K562 (cell line): ENCODE results near the gene LY6G6F. TPM values are rescaled to one million over a fixed set of nuclear protein-coding genes. Genes with fewer than 3 reads are reported as not detected.

Experiments
- C11orf30 ChIP-seq: fragments of 450-650 bp; IDR thresholded peaks from 2 replicates; pipeline ENCODE4 v1.6.1; 2016; ENCODE audit warnings: low read depth, mild to moderate bottlenecking
- CSDE1 ChIP-seq, 2 experiments: fragments of 450-650 bp; IDR thresholded peaks; 2 replicates each; pipeline ENCODE4 v1.6.1; 2016; ENCODE audit warnings: mild to moderate bottlenecking in 1 of 2
- GABPA ChIP-seq: fragments of 200-800 bp; sonication (Bioruptor generic); conservative IDR thresholded peaks from 2 replicates; pipeline ENCODE4 v1.6.1; 2016; ENCODE audit warnings: low read depth, missing genetic modification characterization, missing compliant biosample characterization
- GTF2F1 ChIP-seq: IDR thresholded peaks from 2 replicates; pipeline ENCODE4 v1.6.1; 2011; ENCODE audit warnings: low read depth, low read length, improper control_type of control experiment
- HNRNPLL ChIP-seq: fragments of 200-400 bp; formaldehyde crosslinking; IDR thresholded peaks from 2 replicates; pipeline ENCODE4 v1.6.1; 2017; ENCODE audit warnings: low read length, low read depth, mild to moderate bottlenecking; ENCODE audit not compliant: poor library complexity, severe bottlenecking
- MEF2A ChIP-seq: IDR thresholded peaks from 2 replicates; pipeline ENCODE4 v1.6.1; 2011; ENCODE audit warnings: low read depth, mild to moderate bottlenecking, low read length, moderate library complexity; ENCODE audit not compliant: control insufficient read depth
- MTA2 ChIP-seq: fragments of 450-650 bp; IDR thresholded peaks from 2 replicates; pipeline ENCODE4 v1.6.1; 2016; ENCODE audit warnings: low read depth
- MYC ChIP-seq, 2 experiments: fragments of 250-450 bp in 1 of 2; sonication (Bioruptor Pico) in 1 of 2; IDR thresholded peaks; 2 replicates each; pipeline versions ENCODE4 v1.5.1 to v1.6.1; 2012 to 2021; ENCODE audit warnings: low read depth in 2 of 2, borderline replicate concordance in 1 of 2, improper control_type of control experiment in 1 of 2, low read length in 1 of 2, mild to moderate bottlenecking in 1 of 2, moderate library complexity in 1 of 2
- NFIC ChIP-seq: fragments of 450-650 bp; IDR thresholded peaks from 2 replicates; pipeline ENCODE4 v1.6.1; 2017; ENCODE audit warnings: mild to moderate bottlenecking, inconsistent platforms
- RBM39 ChIP-seq: fragments of 200-400 bp; formaldehyde crosslinking; optimal IDR thresholded peaks from 2 replicates; pipeline ENCODE3; 2018; ENCODE audit warnings: low read depth, low read length
- RFX5 ChIP-seq: IDR thresholded peaks from 2 replicates; pipeline ENCODE4 v1.6.1; 2011; ENCODE audit warnings: low read depth, mild to moderate bottlenecking, improper control_type of control experiment, low read length
- SMAD4 ChIP-seq: fragments of 250-450 bp; sonication (Bioruptor Pico); conservative IDR thresholded peaks from 2 replicates; pipeline ENCODE4 v1.8.0; 2021; ENCODE audit warnings: inconsistent platforms, mild to moderate bottlenecking, moderate library complexity
- SRSF9 ChIP-seq: fragments of 200-400 bp; formaldehyde crosslinking; IDR thresholded peaks from 2 replicates; pipeline ENCODE4 v1.6.1; 2017; ENCODE audit warnings: low read depth, low read length, borderline replicate concordance
- STAT5B ChIP-seq: fragments of 250-450 bp; sonication (Bioruptor Pico); IDR thresholded peaks from 2 replicates; pipeline ENCODE4 v1.8.0; 2021; ENCODE audit warnings: mild to moderate bottlenecking, inconsistent platforms
- TAF7 ChIP-seq: fragments of 450-650 bp; IDR thresholded peaks from 2 replicates; pipeline ENCODE4 v1.6.1; 2016; ENCODE audit warnings: missing genetic modification characterization, missing compliant biosample characterization
- TSC22D4 ChIP-seq: fragments of 450-650 bp; IDR thresholded peaks from 2 replicates; pipeline ENCODE4 v1.6.1; 2016; ENCODE audit warnings: missing genetic modification characterization, missing biosample characterization, control low read depth
- ZBTB9 ChIP-seq: fragments of 450-650 bp; formaldehyde crosslinking; IDR thresholded peaks from 2 replicates; pipeline ENCODE4 v1.4.0; 2020; ENCODE audit warnings: mild to moderate bottlenecking, moderate library complexity
- ZNF175 ChIP-seq: fragments of 200-800 bp; sonication (Bioruptor generic); IDR thresholded peaks from 2 replicates; pipeline ENCODE4 v1.6.1; 2016; ENCODE audit warnings: low read depth, mild to moderate bottlenecking, missing genetic modification characterization, missing compliant biosample characterization
- ZNF551 ChIP-seq: fragments of 250-450 bp; sonication (Bioruptor Pico); IDR thresholded peaks from 2 replicates; pipeline ENCODE4 v1.5.0; 2021; ENCODE audit warnings: mild to moderate bottlenecking, moderate library complexity
- ZNF561 ChIP-seq: fragments of 450-650 bp; formaldehyde crosslinking; conservative IDR thresholded peaks from 2 replicates; pipeline ENCODE4 v1.4.0; 2020; ENCODE audit warnings: mild to moderate bottlenecking, moderate library complexity
- polyA plus RNA-seq, 8 experiments: library from polyadenylated mRNA; depleted of rRNA in 4 of 8; stranded (reverse) in 5 of 8; unstranded in 3 of 8; fragments of >200 nt; fragmentation: Nextera tagmentation in 2 of 8; fragmentation: Illumina TruSeq in 1 of 8; extraction: Ambion mirVana in 2 of 8; extraction: Trizol in 1 of 8; gene quantifications; 2 replicates each; pipeline versions ENCODE4 v1.2.1 to v1.2.3, GENCODE V29; 2011 to 2014; ENCODE audit warnings: inconsistent platforms in 1 of 8, missing spikeins in 1 of 8
- total RNA-seq, 7 experiments: library from RNA; depleted of rRNA in 6 of 7; stranded (reverse); fragments of >200 nt in 6 of 7; fragmentation: Illumina TruSeq in 2 of 7; extraction: Trizol in 2 of 7; gene quantifications; 2 replicates each; pipeline versions ENCODE4 v1.2.1 to v1.2.3, GENCODE V29; 2011 to 2021; ENCODE audit warnings: low replicate concordance in 1 of 7
- TF ChIP-seq, protein P1 (sequence below), 2 experiments: IDR thresholded peaks; 2 replicates each; pipeline ENCODE4 v1.6.1; 2011; ENCODE audit warnings: borderline replicate concordance in 1 of 2, control low read depth in 1 of 2, low read depth in 1 of 2, low read length in 1 of 2, mild to moderate bottlenecking in 1 of 2, mixed read lengths in 1 of 2, moderate library complexity in 1 of 2; ENCODE audit not compliant: insufficient read depth in 1 of 2, insufficient read length in 1 of 2, poor library complexity in 1 of 2, severe bottlenecking in 1 of 2; ENCODE audit errors: extremely low read depth in 1 of 2
- TF ChIP-seq, protein P2 (sequence below): fragments of 450-650 bp; formaldehyde crosslinking; IDR thresholded peaks from 2 replicates; pipeline ENCODE4 v1.4.0; 2022; ENCODE audit warnings: missing genetic modification characterization

The LY6G6F gene
- total and polyA plus RNA-seq, 9 of the 15 experiments (the other 6 are each of a cell fraction or from before 2014, with no cell fraction given): 0.14 to 0.50 (median 0.28) TPM; not detected in 2

GRCh38 chr6:31725502-31726350, 19.1 kb downstream of the LY6G6F start (continued):
- peak; percentile 85 for TF ChIP-seq MYC (IDR thresholded peaks at IDR 0.05; ENCODE audit: low read depth, low read length)
- TF ChIP-seq MYC (CRISPR knock-in tag; IDR thresholded peaks at IDR 0.05; ENCODE audit: borderline replicate concordance, low read depth): peak; percentile 72
- TF ChIP-seq TAF7: no peak
- TF ChIP-seq C11orf30: no peak
- TF ChIP-seq NFIC: no peak
- TF ChIP-seq ZNF551 (CRISPR knock-in tag): no peak
- TF ChIP-seq SRSF9: no peak
- no peak for TF ChIP-seq CSDE1 (IDR thresholded peaks at IDR 0.05)
- TF ChIP-seq SMAD4 (CRISPR knock-in tag): peak; percentile 85
- TF ChIP-seq, protein P1, sequence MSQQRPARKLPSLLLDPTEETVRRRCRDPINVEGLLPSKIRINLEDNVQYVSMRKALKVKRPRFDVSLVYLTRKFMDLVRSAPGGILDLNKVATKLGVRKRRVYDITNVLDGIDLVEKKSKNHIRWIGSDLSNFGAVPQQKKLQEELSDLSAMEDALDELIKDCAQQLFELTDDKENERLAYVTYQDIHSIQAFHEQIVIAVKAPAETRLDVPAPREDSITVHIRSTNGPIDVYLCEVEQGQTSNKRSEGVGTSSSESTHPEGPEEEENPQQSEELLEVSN (IDR thresholded peaks at IDR 0.05; ENCODE audit: borderline replicate concordance in 1 of 2, extremely low read depth in 1 of 2, insufficient read depth in 1 of 2, insufficient read length in 1 of 2, low read depth in 1 of 2, low read length in 1 of 2, poor library complexity in 1 of 2, severe bottlenecking in 1 of 2): no peak
- TF ChIP-seq ZBTB9 (CRISPR knock-in tag): peak; percentile 88
- TF ChIP-seq RBM39: peak; percentile 80
- no peak for TF ChIP-seq RFX5
- TF ChIP-seq STAT5B (CRISPR knock-in tag): no peak
- TF ChIP-seq TSC22D4: no peak
- TF ChIP-seq ZNF175 (CRISPR knock-in tag): peak; percentile 97
- no peak for TF ChIP-seq GTF2F1
- no peak for TF ChIP-seq GABPA
- TF ChIP-seq ZNF561 (CRISPR knock-in tag): no peak
- no peak for TF ChIP-seq MEF2A
- TF ChIP-seq, protein P2, sequence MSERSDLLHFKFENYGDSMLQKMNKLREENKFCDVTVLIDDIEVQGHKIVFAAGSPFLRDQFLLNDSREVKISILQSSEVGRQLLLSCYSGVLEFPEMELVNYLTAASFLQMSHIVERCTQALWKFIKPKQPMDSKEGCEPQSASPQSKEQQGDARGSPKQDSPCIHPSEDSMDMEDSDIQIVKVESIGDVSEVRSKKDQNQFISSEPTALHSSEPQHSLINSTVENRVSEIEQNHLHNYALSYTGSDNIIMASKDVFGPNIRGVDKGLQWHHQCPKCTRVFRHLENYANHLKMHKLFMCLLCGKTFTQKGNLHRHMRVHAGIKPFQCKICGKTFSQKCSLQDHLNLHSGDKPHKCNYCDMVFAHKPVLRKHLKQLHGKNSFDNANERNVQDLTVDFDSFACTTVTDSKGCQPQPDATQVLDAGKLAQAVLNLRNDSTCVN (CRISPR knock-in tag): peak; percentile 87
- TF ChIP-seq HNRNPLL: no peak
- no peak for TF ChIP-seq MTA2
